Body of pancreas (tissue), 4 donors: Measurements from ENCODE around the gene ERC2. TPM values are rescaled to one million over a fixed set of nuclear protein-coding genes. Genes with fewer than 3 reads are reported as not detected.

Experiments used
- ATAC-seq: fragments of 150-250 bp; one replicate; pipeline ENCODE4 v1.9.1; 2016
- DNase-seq, 4 donors: peaks; one replicate each; pipeline ENCODE4 v3.0.0-alpha.2; 2019
- H3K27ac ChIP-seq, 4 donors: fragments of 200-600 bp; sonication (generic); 1 replicate in 3 of 4; 2 replicates in 1 of 4; pipeline versions ENCODE4 v1.5.1 to v1.6.1; 2016 to 2019; ENCODE audit warnings: mild to moderate bottlenecking in 1 of 4, mixed read lengths in 1 of 4, moderate library complexity in 1 of 4
- H3K27me3 ChIP-seq, 2 donors: fragments of 200-600 bp; sonication (generic); one replicate each; pipeline ENCODE4 v1.6.0; 2016; ENCODE audit warnings: mild to moderate bottlenecking in 1 of 2
- H3K36me3 ChIP-seq, 2 donors: fragments of 200-600 bp; sonication (generic); replicated peaks in 1 of 2; 2 replicates each; pipeline ENCODE4 v1.5.1; 2016; ENCODE audit warnings: low read depth in 2 of 2; ENCODE audit not compliant: insufficient read depth in 1 of 2
- H3K4me1 ChIP-seq: fragments of 200-600 bp; sonication (generic); one replicate; pipeline ENCODE4 v1.6.0; 2016
- H3K4me3 ChIP-seq, 2 donors: fragments of 200-600 bp; sonication (generic); 1 replicate in 1 of 2; 2 replicates in 1 of 2; pipeline ENCODE4 v1.5.1; 2016 to 2019
- H3K9me3 ChIP-seq, 3 donors: fragments of 200-600 bp; sonication (generic); 1 replicate in 2 of 3; 2 replicates in 1 of 3; pipeline ENCODE4 v1.5.1; 2016
- POLR2A ChIP-seq, 3 donors: fragments of 450-650 bp; IDR thresholded peaks; one replicate each; pipeline ENCODE4 v1.6.1; 2016; ENCODE audit warnings: antibody characterized with exemption in 3 of 3, mild to moderate bottlenecking in 2 of 3
- WGBS, 2 donors: methylation state at CpG; one replicate each; pipeline ENCODE4 v1.1.5; 2017; 5-methylcytosine and 5-hydroxymethylcytosine counted together
- intact Hi-C: fragments of 100-400 bp; cut with DNase I; formaldehyde crosslinking; loops from one replicate; pipeline ENCODE4 v1.15.1; 2023
- total RNA-seq, 2 donors: library from RNA; depleted of rRNA; stranded (reverse); fragments of >200 nt; gene quantifications; one replicate each; pipeline ENCODE4 v1.1.0, GENCODE V29; 2016
- TF ChIP-seq, protein P1 (sequence below), 7 experiments: fragments of 450-650 bp in 4 of 7; fragments of 200-600 bp in 3 of 7; sonication (generic) in 3 of 7; IDR thresholded peaks; one replicate each; pipeline ENCODE4 v1.5.1; 2016 to 2019; ENCODE audit warnings: antibody characterized with exemption in 7 of 7

Gene ERC2
- total RNA-seq, 2 donors from 2014 or later: 4.0 to 4.7 TPM

DNA sequence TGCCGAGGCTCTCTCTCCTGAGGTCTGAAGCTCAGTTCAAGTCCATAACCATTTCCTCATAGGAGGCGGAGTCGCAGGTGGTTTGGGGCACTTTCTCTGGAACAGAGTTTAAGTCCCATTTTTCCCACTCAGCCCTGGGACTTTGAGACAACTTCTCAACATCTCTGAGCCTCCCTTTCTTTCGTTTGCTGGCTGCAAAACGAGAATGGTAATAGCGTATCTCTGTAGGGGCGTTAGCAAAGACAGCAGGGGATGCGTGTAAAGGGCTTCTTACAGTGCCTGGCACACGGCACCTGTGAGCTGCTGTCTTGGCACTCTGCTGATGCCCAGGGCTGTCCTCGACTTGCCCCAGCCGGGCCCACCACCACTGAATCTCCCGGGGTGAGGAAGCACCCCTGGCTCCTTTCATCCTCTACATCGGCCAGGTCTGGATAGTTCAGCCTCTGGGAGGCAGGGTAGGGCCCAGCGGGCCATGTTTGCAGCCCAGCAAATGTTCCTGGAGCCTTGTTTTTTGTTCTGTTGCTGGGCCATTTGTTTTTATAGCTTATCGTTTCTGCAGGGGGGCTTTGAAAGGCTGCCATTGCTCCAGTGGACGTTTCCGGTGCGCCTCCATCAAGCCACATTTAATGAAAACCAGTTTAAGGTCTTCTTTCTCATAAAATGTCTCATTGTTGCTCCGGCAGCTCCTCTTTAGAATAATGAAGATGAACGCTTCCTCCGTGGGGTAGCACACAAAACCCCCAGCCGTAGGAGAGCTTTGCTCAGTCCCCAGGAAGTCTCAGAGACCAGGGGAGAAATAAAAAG is 921.2 kb downstream of the ERC2 start:
- TF ChIP-seq POLR2A (IDR thresholded peaks at IDR 0.05): no peak
- TF ChIP-seq, protein P1, sequence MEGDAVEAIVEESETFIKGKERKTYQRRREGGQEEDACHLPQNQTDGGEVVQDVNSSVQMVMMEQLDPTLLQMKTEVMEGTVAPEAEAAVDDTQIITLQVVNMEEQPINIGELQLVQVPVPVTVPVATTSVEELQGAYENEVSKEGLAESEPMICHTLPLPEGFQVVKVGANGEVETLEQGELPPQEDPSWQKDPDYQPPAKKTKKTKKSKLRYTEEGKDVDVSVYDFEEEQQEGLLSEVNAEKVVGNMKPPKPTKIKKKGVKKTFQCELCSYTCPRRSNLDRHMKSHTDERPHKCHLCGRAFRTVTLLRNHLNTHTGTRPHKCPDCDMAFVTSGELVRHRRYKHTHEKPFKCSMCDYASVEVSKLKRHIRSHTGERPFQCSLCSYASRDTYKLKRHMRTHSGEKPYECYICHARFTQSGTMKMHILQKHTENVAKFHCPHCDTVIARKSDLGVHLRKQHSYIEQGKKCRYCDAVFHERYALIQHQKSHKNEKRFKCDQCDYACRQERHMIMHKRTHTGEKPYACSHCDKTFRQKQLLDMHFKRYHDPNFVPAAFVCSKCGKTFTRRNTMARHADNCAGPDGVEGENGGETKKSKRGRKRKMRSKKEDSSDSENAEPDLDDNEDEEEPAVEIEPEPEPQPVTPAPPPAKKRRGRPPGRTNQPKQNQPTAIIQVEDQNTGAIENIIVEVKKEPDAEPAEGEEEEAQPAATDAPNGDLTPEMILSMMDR (IDR thresholded peaks at IDR 0.05): no peak
- 81 to 84% methylated on average over 21 to 22 of the region's 22 CpGs for WGBS, 2 donors
- intact Hi-C loops: no loop called here

DNA sequence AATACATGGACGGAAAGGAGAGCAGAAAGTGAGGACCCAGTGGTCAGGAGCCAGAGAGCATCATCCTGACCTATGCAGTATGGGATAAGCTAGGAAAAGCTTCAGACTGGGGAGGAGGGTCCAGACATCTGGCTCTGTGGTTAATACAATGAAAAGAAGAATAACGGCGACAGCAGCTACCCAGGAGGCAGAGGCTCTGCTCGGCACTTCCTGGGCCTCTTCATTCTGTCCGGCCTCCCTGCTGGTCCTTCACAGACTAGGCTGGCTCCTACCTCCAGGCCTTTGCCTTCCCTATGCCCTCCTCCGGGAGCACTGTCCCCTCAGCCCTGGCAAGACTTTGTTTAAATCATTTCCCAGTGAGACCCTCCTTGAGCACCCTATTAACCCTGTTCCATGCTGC is 922.3 kb downstream of the ERC2 start:
- no peak overlapping the region for H3K4me3 ChIP-seq
- no peaks in the 10 kb centered on the region for H3K4me1 ChIP-seq
- H3K27me3 ChIP-seq: no peaks in the 10 kb centered on the region
- intact Hi-C loops: no loop called here
- no peaks in the 10 kb centered on the region for H3K9me3 ChIP-seq
- no peak for TF ChIP-seq POLR2A (IDR thresholded peaks at IDR 0.05)
- TF ChIP-seq, protein P1 (IDR thresholded peaks at IDR 0.05): no peak
- no peak overlapping the region for H3K27ac ChIP-seq
- H3K36me3 ChIP-seq: no peaks in the 10 kb centered on the region
- 86 to 87% methylated on average over 6 of the region's 6 CpGs for WGBS, 2 donors
- ATAC-seq (no peak), DNase-seq (no peak)

More for the DNA sequence above, 921.2 kb downstream of the ERC2 start:
- ATAC-seq (no peak), DNase-seq (no peak)
- Histone ChIP-seq H3K36me3 (no peaks in the 10 kb centered on the region), H3K4me1 (no peaks in the 10 kb centered on the region), H3K4me3 (no peak overlapping the region), H3K27ac (no peak overlapping the region), H3K9me3 (no peaks in the 10 kb centered on the region), H3K27me3 (no peaks in the 10 kb centered on the region)

DNA sequence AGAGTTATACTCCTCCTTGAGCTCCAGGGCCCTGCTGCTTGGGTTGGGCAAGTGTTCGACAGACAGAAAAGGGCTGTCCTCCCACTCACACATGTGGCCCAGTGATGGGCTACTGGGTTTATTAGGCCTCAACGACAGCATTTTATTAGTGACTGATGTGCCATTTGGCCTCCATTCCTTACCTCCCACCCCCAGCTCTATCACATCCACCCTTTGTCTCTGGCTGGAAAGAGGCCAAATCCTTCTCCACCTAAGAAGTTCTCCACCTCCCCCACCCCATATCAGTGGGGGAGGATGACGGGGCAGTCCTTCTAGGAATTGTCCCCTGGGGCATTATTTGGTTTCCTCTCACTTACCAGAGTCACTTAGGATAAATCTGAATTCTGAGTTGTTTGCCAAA is 924.0 kb downstream of the ERC2 start:
- H3K27ac ChIP-seq: no peak overlapping the region
- H3K9me3 ChIP-seq: no peaks in the 10 kb centered on the region
- ATAC-seq: no peak
- no peaks in the 10 kb centered on the region for H3K27me3 ChIP-seq
- no peak for TF ChIP-seq POLR2A (IDR thresholded peaks at IDR 0.05)
- TF ChIP-seq, protein P1 (IDR thresholded peaks at IDR 0.05): no peak
- DNase-seq: no peak
- no peak overlapping the region for H3K4me3 ChIP-seq
- intact Hi-C loops: no loop called here
- no peaks in the 10 kb centered on the region for H3K4me1 ChIP-seq
- no peaks in the 10 kb centered on the region for H3K36me3 ChIP-seq
- WGBS, 2 donors: 64 to 72% methylated on average over 3 of the region's 3 CpGs

DNA sequence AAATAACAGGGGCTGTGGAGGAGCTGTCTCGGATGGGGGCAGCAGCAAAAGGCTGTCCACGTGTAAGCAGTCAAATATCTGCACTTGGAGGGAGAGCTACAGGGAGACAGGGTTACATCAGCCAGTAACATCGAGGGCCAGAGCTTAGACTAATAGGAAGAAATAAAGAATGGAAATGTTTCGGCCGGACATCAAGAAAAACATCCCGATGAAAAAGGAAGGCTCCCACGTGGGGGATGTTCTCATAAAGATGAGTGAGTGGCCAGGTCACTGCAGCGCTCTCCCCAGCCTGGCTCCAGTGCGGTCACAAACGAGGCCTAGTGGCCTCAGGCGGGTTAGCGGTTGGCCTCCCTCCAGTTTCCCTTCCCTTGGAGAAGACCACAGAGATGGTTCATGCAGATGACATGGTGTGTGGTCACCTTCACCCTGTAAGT is 925.1 kb downstream of the ERC2 start:
- Histone ChIP-seq H3K36me3 (no peaks in the 10 kb centered on the region), H3K9me3 (no peaks in the 10 kb centered on the region), H3K27ac (no peak overlapping the region), H3K4me1 (no peaks in the 10 kb centered on the region), H3K27me3 (no peaks in the 10 kb centered on the region), H3K4me3 (no peak overlapping the region)
- no peak for ATAC-seq
- no peak for DNase-seq
- 84 to 85% methylated on average over 12 of the region's 12 CpGs for WGBS, 2 donors
- intact Hi-C loops: no loop called here
- TF ChIP-seq, protein P1 (IDR thresholded peaks at IDR 0.05): no peak
- TF ChIP-seq POLR2A (IDR thresholded peaks at IDR 0.05): no peak

DNA sequence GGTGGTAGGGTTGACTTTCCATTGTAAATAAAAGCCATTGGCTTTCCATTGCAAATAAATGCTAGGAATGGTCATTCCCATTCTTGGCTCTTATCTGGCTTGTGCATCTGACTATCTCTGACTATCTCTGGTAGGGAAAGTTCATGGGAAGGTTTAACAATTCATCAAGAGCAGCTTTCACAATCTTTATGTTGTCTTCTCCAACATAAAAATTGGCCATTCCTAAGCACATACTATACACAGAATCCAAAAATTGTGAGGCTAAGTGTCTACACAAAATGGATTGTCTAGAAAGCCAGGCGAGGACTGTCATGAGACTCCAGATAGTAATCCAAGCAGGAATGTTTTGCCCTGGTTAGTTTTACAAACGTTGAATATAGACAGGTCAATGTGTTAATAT is 926.8 kb downstream of the ERC2 start:
- H3K27me3 ChIP-seq: no peaks in the 10 kb centered on the region
- no peaks in the 10 kb centered on the region for H3K9me3 ChIP-seq
- no peak overlapping the region for H3K27ac ChIP-seq
- intact Hi-C loops: no loop called here
- 43 to 65% methylated on average over 2 of the region's 2 CpGs for WGBS, 2 donors
- ATAC-seq: no peak
- TF ChIP-seq, protein P1 (IDR thresholded peaks at IDR 0.05): no peak
- no peak for TF ChIP-seq POLR2A (IDR thresholded peaks at IDR 0.05)
- H3K4me3 ChIP-seq: no peak overlapping the region
- H3K36me3 ChIP-seq: no peaks in the 10 kb centered on the region
- H3K4me1 ChIP-seq: no peaks in the 10 kb centered on the region
- no peak for DNase-seq
